Hepatocyte (in vitro differentiated cells): ENCODE data around the gene ZNF101.
"Not testable (repeated sequence)": the region's sequence is repeated elsewhere in the genome, so short reads cannot be mapped to it uniquely, and the experiment has no call there.

Experiments used
- CTCF ChIP-seq: fragments of 200-600 bp; sonication (generic); IDR thresholded peaks from 2 replicates; pipeline ENCODE4 v1.5.1; 2016; ENCODE audit warnings: antibody characterized with exemption, mild to moderate bottlenecking; ENCODE audit not compliant: poor library complexity
- EZH2 ChIP-seq: fragments of 200-600 bp; sonication (generic); IDR thresholded peaks from 2 replicates; pipeline ENCODE4 v1.6.1; 2016; ENCODE audit warnings: antibody characterized with exemption, mild to moderate bottlenecking, borderline replicate concordance
- EZH2phosphoT487 ChIP-seq: fragments of 200-600 bp; sonication (generic); IDR thresholded peaks from one replicate; pipeline ENCODE4 v1.6.1; 2018; ENCODE audit warnings: antibody characterized with exemption, mild to moderate bottlenecking, low read depth, moderate library complexity; ENCODE audit not compliant: unreplicated experiment, severe bottlenecking

GRCh38 chr19:19686119-19686518, 17.5 kb downstream of the ZNF101 start:
- TF ChIP-seq CTCF, EZH2, EZH2phosphoT487: not testable (repeated sequence)
